Tibial artery (tissue), 4 donors: ENCODE measurements around the gene TFB1M.

Experiments used
- DNase-seq, 2 donors: peaks; one replicate each; pipeline ENCODE4 v3.0.0-alpha.2; 2019
- H3K27ac ChIP-seq, 2 donors: fragments of 200-600 bp; sonication (generic) in 1 of 2; 1 replicate in 1 of 2; 2 replicates in 1 of 2; pipeline ENCODE4 v1.5.1; 2018 to 2019; ENCODE audit warnings: mild to moderate bottlenecking in 1 of 2
- H3K27me3 ChIP-seq, 2 donors: fragments of 200-600 bp; sonication (generic) in 1 of 2; one replicate each; pipeline versions ENCODE4 v1.5.1 to v1.6.0; 2016 to 2019
- H3K36me3 ChIP-seq, 3 donors: fragments of 200-600 bp; sonication (generic) in 2 of 3; one replicate each; pipeline ENCODE4 v1.5.1; 2016 to 2019; ENCODE audit warnings: mild to moderate bottlenecking in 2 of 3
- H3K4me1 ChIP-seq, 4 donors: fragments of 200-600 bp; sonication (generic) in 2 of 4; 1 replicate in 3 of 4; 2 replicates in 1 of 4; pipeline ENCODE4 v1.5.1; 2016 to 2019
- H3K4me3 ChIP-seq, 2 donors: fragments of 200-600 bp; sonication (generic) in 1 of 2; 1 replicate in 1 of 2; 2 replicates in 1 of 2; pipeline ENCODE4 v1.5.1; 2018 to 2019; ENCODE audit warnings: mild to moderate bottlenecking in 2 of 2
- H3K9me3 ChIP-seq, 3 donors: fragments of 200-600 bp; sonication (generic) in 1 of 3; one replicate each; pipeline ENCODE4 v1.5.1; 2016 to 2019
- CTCF ChIP-seq, 2 experiments: fragments of 200-600 bp in 1 of 2; fragments of 450-650 bp in 1 of 2; IDR thresholded peaks; one replicate each; pipeline ENCODE4 v1.5.1; 2017 to 2019; ENCODE audit warnings: antibody characterized with exemption in 2 of 2, mild to moderate bottlenecking in 1 of 2, moderate library complexity in 1 of 2
- intact Hi-C: fragments of 100-400 bp; cut with DNase I; formaldehyde crosslinking; loops from one replicate; pipeline ENCODE4 v1.15.0; 2023; ENCODE audit warnings: low total_unique reads

TFB1M gene

GRCh38 chr6:155224618-155225017 lies 89.7 kb downstream of the TFB1M start:
- TF ChIP-seq CTCF (IDR thresholded peaks at IDR 0.05), result no peak
- Histone ChIP-seq H3K36me3 (no peaks in the 10 kb centered on the region), H3K9me3 (no peaks in the 10 kb centered on the region), H3K4me1 (peaks cover 0 to 35% (median 31%) of the 10 kb centered on the region in 4 donors), H3K4me3 (no peak overlapping the region), H3K27me3 (no peaks in the 10 kb centered on the region), H3K27ac (no peak overlapping the region)
- intact Hi-C loops, result no loop called here
- DNase-seq, result no peak

GRCh38 chr6:155223646-155224451 lies 90.4 kb downstream of the TFB1M start:
- H3K36me3 ChIP-seq, result no peaks in the 10 kb centered on the region
- no peak for DNase-seq
- H3K9me3 ChIP-seq, result no peaks in the 10 kb centered on the region
- H3K27me3 ChIP-seq, result no peaks in the 10 kb centered on the region
- TF ChIP-seq CTCF (IDR thresholded peaks at IDR 0.05), result no peak
- H3K4me3 ChIP-seq, result no peak overlapping the region
- H3K27ac ChIP-seq, result no peak overlapping the region
- intact Hi-C loops, result no loop called here
- H3K4me1 ChIP-seq, result peaks cover 0 to 35% (median 31%) of the 10 kb centered on the region in 4 donors

GRCh38 chr6:155222506-155222905 lies 91.8 kb downstream of the TFB1M start:
- no peak for DNase-seq
- intact Hi-C loops, result no loop called here
- no peak for TF ChIP-seq CTCF (IDR thresholded peaks at IDR 0.05)
- Histone ChIP-seq H3K27ac (no peak overlapping the region), H3K9me3 (no peaks in the 10 kb centered on the region), H3K27me3 (no peaks in the 10 kb centered on the region), H3K4me3 (no peak overlapping the region), H3K36me3 (no peaks in the 10 kb centered on the region), H3K4me1 (peaks cover 0 to 26% (median 19%) of the 10 kb centered on the region in 4 donors)

- Histone ChIP-seq H3K36me3 (no peaks in the 10 kb centered on the region), H3K27me3 (no peaks in the 10 kb centered on the region), H3K4me1 (peaks cover 0 to 26% (median 19%) of the 10 kb centered on the region in 4 donors), H3K27ac (peak overlapping the region; percentile 74 to 79), H3K9me3 (no peaks in the 10 kb centered on the region), H3K4me3 (no peak overlapping the region)
- TF ChIP-seq CTCF (IDR thresholded peaks at IDR 0.05), result no peak
- intact Hi-C loops, result no loop called here
- no peak for DNase-seq
These were observed 93.2 kb downstream of the TFB1M start for GRCh38 chr6:155221086-155221485.

GRCh38 chr6:155219858-155220301 lies 94.4 kb downstream of the TFB1M start:
- intact Hi-C loops, result no loop called here
- Histone ChIP-seq H3K4me1 (peaks cover 0 to 26% (median 19%) of the 10 kb centered on the region in 4 donors), H3K36me3 (no peaks in the 10 kb centered on the region), H3K27ac (peak overlapping the region; percentile 74 to 79), H3K4me3 (no peak overlapping the region), H3K9me3 (no peaks in the 10 kb centered on the region), H3K27me3 (no peaks in the 10 kb centered on the region)
- TF ChIP-seq CTCF (IDR thresholded peaks at IDR 0.05), result no peak
- DNase-seq, result peak; percentile 36 to 75
